ENCODE results near the gene HAUS7. TPM values are rescaled to one million over a fixed set of nuclear protein-coding genes. Genes with fewer than 3 reads are reported as not detected.

The HAUS7 gene
- total RNA-seq, 1 experiment from 2014 or later = 59.9 TPM

DNA sequence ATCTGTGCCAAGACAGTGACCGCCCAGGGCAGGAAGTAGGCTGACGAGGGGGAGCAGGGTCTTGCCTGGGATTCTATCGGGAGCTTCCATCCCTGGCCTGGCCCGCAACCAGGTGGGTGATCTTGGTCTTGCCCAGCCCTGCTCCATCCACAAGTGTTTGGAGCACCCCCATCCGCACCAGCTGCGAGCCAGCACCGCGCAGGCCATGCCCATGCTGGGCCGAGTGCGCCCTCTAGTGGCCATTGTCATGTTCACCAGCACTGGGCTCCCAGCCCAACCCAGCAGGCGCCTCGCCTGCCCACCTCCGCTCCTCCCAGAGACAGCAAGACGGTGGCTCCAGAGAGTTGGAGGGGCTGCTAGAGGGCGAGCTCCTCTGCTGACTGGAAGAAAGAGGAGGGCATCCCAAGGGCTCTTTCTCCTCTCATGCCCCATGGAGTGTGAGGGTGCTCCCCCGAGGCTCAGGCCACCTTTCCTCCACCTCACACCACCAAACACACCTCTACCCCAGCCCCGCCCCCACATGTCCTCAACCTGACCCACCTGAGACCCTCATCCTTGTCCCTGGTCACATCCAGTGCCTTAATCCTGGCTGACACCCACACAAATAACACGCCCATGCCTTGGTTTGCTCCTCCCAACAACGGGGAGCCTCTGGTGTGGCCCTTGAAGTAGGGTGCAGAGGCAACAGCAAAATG, 37.3 kb upstream of the HAUS7 start:
- CTCF ChIA-PET = interaction anchor here (0.6 to 3.2 kb wide), 5 partner anchors 8 to 140 kb away, joined by 3 to 14 read pairs (median 4); partner anchors contain the start of genes DUSP9 and HAUS7
- TF ChIP-seq POLR2AphosphoS5 (IDR thresholded peaks at IDR 0.05; ENCODE audit: low read depth, low read length) = no peak
- TF ChIP-seq, protein P1, sequence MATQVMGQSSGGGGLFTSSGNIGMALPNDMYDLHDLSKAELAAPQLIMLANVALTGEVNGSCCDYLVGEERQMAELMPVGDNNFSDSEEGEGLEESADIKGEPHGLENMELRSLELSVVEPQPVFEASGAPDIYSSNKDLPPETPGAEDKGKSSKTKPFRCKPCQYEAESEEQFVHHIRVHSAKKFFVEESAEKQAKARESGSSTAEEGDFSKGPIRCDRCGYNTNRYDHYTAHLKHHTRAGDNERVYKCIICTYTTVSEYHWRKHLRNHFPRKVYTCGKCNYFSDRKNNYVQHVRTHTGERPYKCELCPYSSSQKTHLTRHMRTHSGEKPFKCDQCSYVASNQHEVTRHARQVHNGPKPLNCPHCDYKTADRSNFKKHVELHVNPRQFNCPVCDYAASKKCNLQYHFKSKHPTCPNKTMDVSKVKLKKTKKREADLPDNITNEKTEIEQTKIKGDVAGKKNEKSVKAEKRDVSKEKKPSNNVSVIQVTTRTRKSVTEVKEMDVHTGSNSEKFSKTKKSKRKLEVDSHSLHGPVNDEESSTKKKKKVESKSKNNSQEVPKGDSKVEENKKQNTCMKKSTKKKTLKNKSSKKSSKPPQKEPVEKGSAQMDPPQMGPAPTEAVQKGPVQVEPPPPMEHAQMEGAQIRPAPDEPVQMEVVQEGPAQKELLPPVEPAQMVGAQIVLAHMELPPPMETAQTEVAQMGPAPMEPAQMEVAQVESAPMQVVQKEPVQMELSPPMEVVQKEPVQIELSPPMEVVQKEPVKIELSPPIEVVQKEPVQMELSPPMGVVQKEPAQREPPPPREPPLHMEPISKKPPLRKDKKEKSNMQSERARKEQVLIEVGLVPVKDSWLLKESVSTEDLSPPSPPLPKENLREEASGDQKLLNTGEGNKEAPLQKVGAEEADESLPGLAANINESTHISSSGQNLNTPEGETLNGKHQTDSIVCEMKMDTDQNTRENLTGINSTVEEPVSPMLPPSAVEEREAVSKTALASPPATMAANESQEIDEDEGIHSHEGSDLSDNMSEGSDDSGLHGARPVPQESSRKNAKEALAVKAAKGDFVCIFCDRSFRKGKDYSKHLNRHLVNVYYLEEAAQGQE (IDR thresholded peaks at IDR 0.05; ENCODE audit: insufficient read depth in 1 of 2, low read depth in 2 of 2, low read length in 1 of 2) = 0 out of 4 replicates have a peak, but pooled peaks of 1 of the 2 experiments have one; percentile 40

DNA sequence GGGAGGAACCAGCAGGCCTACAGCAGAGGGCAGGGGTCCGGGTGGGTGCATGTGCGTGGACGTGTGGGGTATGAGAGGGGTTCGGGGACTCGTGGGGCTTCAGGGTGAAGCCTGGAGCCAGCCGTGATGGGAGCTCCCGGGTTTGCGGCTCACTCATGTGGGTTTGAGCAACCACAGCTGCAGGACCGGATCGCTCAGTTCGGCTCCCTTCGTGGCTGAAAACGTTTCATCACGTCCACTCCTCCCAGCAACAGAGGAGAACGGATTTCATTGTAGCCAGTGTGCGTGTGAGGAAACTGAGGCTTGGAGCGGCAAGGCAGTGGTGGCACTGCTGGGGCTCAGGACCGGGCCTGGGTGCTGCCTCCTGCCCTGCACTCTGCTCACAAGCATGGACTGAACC, 35.0 kb upstream of the HAUS7 start:
- Histone ChIP-seq H3K4me3 (ENCODE audit: low read depth in 2 of 2, low read length in 2 of 2) (no peak overlapping the region), H3K27me3 (ENCODE audit: control insufficient read depth, insufficient read depth, low read length) (no peaks in the 10 kb centered on the region), H3K4me1 (ENCODE audit: control insufficient read depth, insufficient read depth, low read length) (no peaks in the 10 kb centered on the region), H3K36me3 (ENCODE audit: control insufficient read depth, insufficient read depth, low read length) (no peaks in the 10 kb centered on the region), H3K27ac (ENCODE audit: low read length) (no peak overlapping the region), H3K9me3 (ENCODE audit: control insufficient read depth, insufficient read depth, low read depth, low read length) (no peaks in the 10 kb centered on the region)
- DNase-seq (ENCODE audit: low read depth, low spot score) = no peak
- CTCF ChIA-PET = interaction anchor here (1.2 to 3.2 kb wide), 2 partner anchors 35 to 45 kb away, joined by 4 to 14 read pairs; partner anchors contain the start of gene HAUS7
- intact Hi-C loops (cut with micrococcal nuclease; ENCODE audit: unreplicated experiment) = loop anchor here (5.0 kb wide), 1 partner anchor 473 kb away; no protein-coding TSS in a partner anchor
- ATAC-seq = no peak
- POLR2A ChIA-PET = no interaction called here
- BruUV-seq (replicated peaks) = no TSS peak
- in situ Hi-C loops (cut with HindIII; ENCODE audit: low pct_unique_long_range_greater_than_20kb, low sequenced_read_pairs) = no loop called here
- TF ChIP-seq POLR2AphosphoS5 (IDR thresholded peaks at IDR 0.05; ENCODE audit: low read depth, low read length) (no peak), SIN3A (IDR thresholded peaks at IDR 0.05; ENCODE audit: borderline replicate concordance, insufficient read depth, low read depth, low read length) (no peak), TCF7L2 (IDR thresholded peaks at IDR 0.05; ENCODE audit: low read depth, low read length) (no peak)
- TF ChIP-seq, protein P1 (IDR thresholded peaks at IDR 0.05; ENCODE audit: insufficient read depth in 1 of 2, low read depth in 2 of 2, low read length in 1 of 2) = no peak
- TF ChIP-seq, protein P2, sequence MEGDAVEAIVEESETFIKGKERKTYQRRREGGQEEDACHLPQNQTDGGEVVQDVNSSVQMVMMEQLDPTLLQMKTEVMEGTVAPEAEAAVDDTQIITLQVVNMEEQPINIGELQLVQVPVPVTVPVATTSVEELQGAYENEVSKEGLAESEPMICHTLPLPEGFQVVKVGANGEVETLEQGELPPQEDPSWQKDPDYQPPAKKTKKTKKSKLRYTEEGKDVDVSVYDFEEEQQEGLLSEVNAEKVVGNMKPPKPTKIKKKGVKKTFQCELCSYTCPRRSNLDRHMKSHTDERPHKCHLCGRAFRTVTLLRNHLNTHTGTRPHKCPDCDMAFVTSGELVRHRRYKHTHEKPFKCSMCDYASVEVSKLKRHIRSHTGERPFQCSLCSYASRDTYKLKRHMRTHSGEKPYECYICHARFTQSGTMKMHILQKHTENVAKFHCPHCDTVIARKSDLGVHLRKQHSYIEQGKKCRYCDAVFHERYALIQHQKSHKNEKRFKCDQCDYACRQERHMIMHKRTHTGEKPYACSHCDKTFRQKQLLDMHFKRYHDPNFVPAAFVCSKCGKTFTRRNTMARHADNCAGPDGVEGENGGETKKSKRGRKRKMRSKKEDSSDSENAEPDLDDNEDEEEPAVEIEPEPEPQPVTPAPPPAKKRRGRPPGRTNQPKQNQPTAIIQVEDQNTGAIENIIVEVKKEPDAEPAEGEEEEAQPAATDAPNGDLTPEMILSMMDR (IDR thresholded peaks at IDR 0.05) = no peak

More for the DNA sequence above, 37.3 kb upstream of the HAUS7 start:
- DNase-seq (ENCODE audit: low read depth, low spot score) (peak; percentile 12), ATAC-seq (peak; percentile 96)
- no peaks in the 10 kb centered on the region for H3K9me3 ChIP-seq (ENCODE audit: control insufficient read depth, insufficient read depth, low read depth, low read length)
- BruUV-seq (replicated peaks) = no TSS peak
- H3K27ac ChIP-seq (ENCODE audit: low read length) = 0 out of 2 replicates have a peak overlapping the region, but pooled peaks have one; percentile 7
- in situ Hi-C loops (cut with HindIII; ENCODE audit: low pct_unique_long_range_greater_than_20kb, low sequenced_read_pairs) = no loop called here
- no peaks in the 10 kb centered on the region for H3K27me3 ChIP-seq (ENCODE audit: control insufficient read depth, insufficient read depth, low read length)
- peak overlapping the region in 1 of 2 experiments; percentile 17; a peak in 2 of 4 replicates for H3K4me3 ChIP-seq (ENCODE audit: low read depth in 2 of 2, low read length in 2 of 2)
- no peaks in the 10 kb centered on the region for H3K4me1 ChIP-seq (ENCODE audit: control insufficient read depth, insufficient read depth, low read length)
- H3K36me3 ChIP-seq (ENCODE audit: control insufficient read depth, insufficient read depth, low read length) = no peaks in the 10 kb centered on the region
- POLR2A ChIA-PET = no interaction called here
- intact Hi-C loops (cut with micrococcal nuclease; ENCODE audit: unreplicated experiment) = loop anchor here (1.0 to 5.0 kb wide), 2 partner anchors 46 to 475 kb away; no protein-coding TSS in a partner anchor
